Body of pancreas (tissue), 4 donors: Measurements from ENCODE around the gene WHRN. TPM values are rescaled to one million over a fixed set of nuclear protein-coding genes. Genes with fewer than 3 reads are reported as not detected.

Experiments used
- ATAC-seq: fragments of 150-250 bp; one replicate; pipeline ENCODE4 v1.9.1; 2016
- DNase-seq, 4 donors: peaks; one replicate each; pipeline ENCODE4 v3.0.0-alpha.2; 2019
- H3K27ac ChIP-seq, 4 donors: fragments of 200-600 bp; sonication (generic); 1 replicate in 3 of 4; 2 replicates in 1 of 4; pipeline versions ENCODE4 v1.5.1 to v1.6.1; 2016 to 2019; ENCODE audit warnings: mild to moderate bottlenecking in 1 of 4, mixed read lengths in 1 of 4, moderate library complexity in 1 of 4
- H3K27me3 ChIP-seq, 2 donors: fragments of 200-600 bp; sonication (generic); one replicate each; pipeline ENCODE4 v1.6.0; 2016; ENCODE audit warnings: mild to moderate bottlenecking in 1 of 2
- H3K36me3 ChIP-seq, 2 donors: fragments of 200-600 bp; sonication (generic); replicated peaks in 1 of 2; 2 replicates each; pipeline ENCODE4 v1.5.1; 2016; ENCODE audit warnings: low read depth in 2 of 2; ENCODE audit not compliant: insufficient read depth in 1 of 2
- H3K4me1 ChIP-seq: fragments of 200-600 bp; sonication (generic); one replicate; pipeline ENCODE4 v1.6.0; 2016
- H3K4me3 ChIP-seq, 2 donors: fragments of 200-600 bp; sonication (generic); 1 replicate in 1 of 2; 2 replicates in 1 of 2; pipeline ENCODE4 v1.5.1; 2016 to 2019
- H3K9me3 ChIP-seq, 3 donors: fragments of 200-600 bp; sonication (generic); 1 replicate in 2 of 3; 2 replicates in 1 of 3; pipeline ENCODE4 v1.5.1; 2016
- CTCF ChIP-seq, 7 experiments: fragments of 450-650 bp in 4 of 7; fragments of 200-600 bp in 3 of 7; sonication (generic) in 3 of 7; IDR thresholded peaks; one replicate each; pipeline ENCODE4 v1.5.1; 2016 to 2019; ENCODE audit warnings: antibody characterized with exemption in 7 of 7
- POLR2A ChIP-seq, 3 donors: fragments of 450-650 bp; IDR thresholded peaks; one replicate each; pipeline ENCODE4 v1.6.1; 2016; ENCODE audit warnings: antibody characterized with exemption in 3 of 3, mild to moderate bottlenecking in 2 of 3
- WGBS, 2 donors: methylation state at CpG; one replicate each; pipeline ENCODE4 v1.1.5; 2017; 5-methylcytosine and 5-hydroxymethylcytosine counted together
- intact Hi-C: fragments of 100-400 bp; cut with DNase I; formaldehyde crosslinking; loops from one replicate; pipeline ENCODE4 v1.15.1; 2023
- small RNA-seq: library from RNA; depleted of rRNA; stranded (forward); fragments of <200 nt; gene quantifications from one replicate; pipeline ENCODE3, GENCODE V24; 2016
- total RNA-seq, 2 donors: library from RNA; depleted of rRNA; stranded (reverse); fragments of >200 nt; gene quantifications; one replicate each; pipeline ENCODE4 v1.1.0, GENCODE V29; 2016

WHRN gene
- total RNA-seq, 2 donors from 2014 or later, result 13.5 to 15.6 TPM

DNA sequence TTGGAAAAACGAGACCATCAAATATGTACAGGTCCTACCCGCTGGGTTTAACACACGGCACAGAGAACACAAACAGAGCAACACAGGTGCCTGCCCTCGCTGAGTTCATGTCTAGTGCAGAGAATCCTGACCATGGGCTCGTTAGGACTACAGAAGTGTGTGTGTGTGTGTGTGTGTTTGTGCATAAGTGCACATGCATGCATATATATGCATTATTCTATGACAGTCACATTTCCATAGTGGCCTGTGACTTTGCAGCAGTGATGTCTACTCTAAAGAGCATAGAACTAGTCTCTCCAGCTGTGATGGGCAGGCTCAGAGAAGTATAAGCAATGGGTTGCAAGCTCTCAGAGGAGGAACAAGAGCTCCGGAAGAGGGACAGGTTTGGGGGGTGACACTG lies 147.9 kb downstream of the WHRN start:
- TF ChIP-seq CTCF (IDR thresholded peaks at IDR 0.05) (no peak), POLR2A (IDR thresholded peaks at IDR 0.05) (no peak)
- DNase-seq, result no peak
- intact Hi-C loops, result no loop called here
- H3K27me3 ChIP-seq, result no peaks in the 10 kb centered on the region
- H3K27ac ChIP-seq, result no peak overlapping the region
- no peak overlapping the region for H3K4me3 ChIP-seq
- no peaks in the 10 kb centered on the region for H3K9me3 ChIP-seq
- no peaks in the 10 kb centered on the region for H3K4me1 ChIP-seq
- peaks cover 0 to 23% of the 10 kb centered on the region in 2 donors for H3K36me3 ChIP-seq
- no peak for ATAC-seq
- 87 to 89% methylated on average over 6 of the region's 6 CpGs for WGBS, 2 donors

DNA sequence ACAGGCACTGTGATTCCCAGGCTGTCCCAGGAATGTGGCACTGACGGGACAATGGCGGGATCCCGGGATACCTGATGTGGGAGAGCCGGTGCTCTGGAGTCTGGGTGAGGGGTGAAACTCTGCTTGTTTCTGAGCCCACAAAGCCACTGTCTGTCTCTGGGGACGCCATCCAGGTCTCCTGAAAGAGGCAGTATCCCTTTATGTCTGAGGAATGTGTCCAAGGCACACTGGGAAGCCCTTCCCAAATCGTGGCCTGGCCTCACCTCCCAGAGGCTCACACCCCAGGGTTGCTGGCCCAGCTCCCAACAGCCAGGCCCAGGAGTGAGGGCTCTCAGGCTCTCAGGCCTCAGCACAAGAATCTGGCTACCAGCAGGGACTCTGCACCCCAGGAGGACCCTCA lies 148.5 kb downstream of the WHRN start:
- H3K27ac ChIP-seq, result no peak overlapping the region
- H3K27me3 ChIP-seq, result no peaks in the 10 kb centered on the region
- no peak overlapping the region for H3K4me3 ChIP-seq
- intact Hi-C loops, result no loop called here
- ATAC-seq (no peak), DNase-seq (no peak)
- H3K4me1 ChIP-seq, result no peaks in the 10 kb centered on the region
- TF ChIP-seq POLR2A (IDR thresholded peaks at IDR 0.05) (no peak), CTCF (IDR thresholded peaks at IDR 0.05) (no peak)
- H3K36me3 ChIP-seq, result peaks cover 0 to 23% of the 10 kb centered on the region in 2 donors
- no peaks in the 10 kb centered on the region for H3K9me3 ChIP-seq
- WGBS, 2 donors, result 83 to 86% methylated on average over 6 of the region's 6 CpGs

DNA sequence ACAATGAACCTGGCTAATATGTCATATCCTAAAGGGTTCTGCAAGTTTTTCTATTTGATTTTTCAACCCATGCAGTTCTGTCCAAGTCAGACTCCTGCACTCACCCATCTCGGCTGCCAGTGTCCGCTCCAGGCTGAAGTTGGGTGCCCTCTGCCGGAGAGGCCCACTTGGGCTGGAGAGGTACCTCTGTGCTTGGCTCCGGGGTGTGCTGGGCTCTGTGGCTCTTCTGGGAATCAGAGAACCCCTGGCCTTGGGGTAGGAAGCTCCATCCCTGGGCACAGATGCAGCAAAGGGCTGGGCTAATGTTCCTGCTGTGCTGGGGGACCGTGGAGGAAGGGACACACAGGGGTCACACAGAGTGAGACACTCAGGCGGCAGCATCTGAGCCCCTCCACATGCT lies 149.5 kb downstream of the WHRN start:
- ATAC-seq, result no peak
- Histone ChIP-seq H3K4me1 (no peaks in the 10 kb centered on the region), H3K9me3 (no peaks in the 10 kb centered on the region), H3K27me3 (no peaks in the 10 kb centered on the region), H3K4me3 (no peak overlapping the region), H3K36me3 (peaks cover 0 to 20% of the 10 kb centered on the region in 2 donors), H3K27ac (no peak overlapping the region)
- intact Hi-C loops, result no loop called here
- no peak for DNase-seq
- 83 to 88% methylated on average over 6 of the region's 6 CpGs for WGBS, 2 donors
- TF ChIP-seq POLR2A (IDR thresholded peaks at IDR 0.05), result no peak
- no peak for TF ChIP-seq CTCF (IDR thresholded peaks at IDR 0.05)

Small RNAs within 50 kb of the gene (small RNA-seq; reads per million reads assigned to genes)
- gene AL138895.2, result not detected

Other genes starting within 250 kb of the WHRN start
- 10 to 100 TPM in 1 of 2 donors, not detected in 1; 43.8 TPM for gene ORM1, start 182.4 kb downstream of the WHRN start, total RNA-seq
- gene ORM2, start 175.6 kb downstream of the WHRN start, total RNA-seq, result not detected
- gene AKNA, start 117.5 kb downstream of the WHRN start, total RNA-seq, result 10 to 100 TPM in 1 of 2 donors, 1 to 10 TPM in 1; 7.3 to 11.9 TPM
- gene ATP6V1G1, start 82.3 kb upstream of the WHRN start, total RNA-seq, result 10 to 100 TPM; 62.3 to 91.3 TPM
- gene TMEM268, start 105.8 kb upstream of the WHRN start, total RNA-seq, result 1 to 10 TPM; 4.9 to 6.5 TPM
- not detected for gene TEX53, start 152.3 kb upstream of the WHRN start, total RNA-seq
- not detected for gene TEX48, start 176.7 kb upstream of the WHRN start, total RNA-seq